Gastroesophageal sphincter (tissue), 4 donors: ENCODE results near the gene ZNF497. TPM values are rescaled to one million over a fixed set of nuclear protein-coding genes. Genes with fewer than 3 reads are reported as not detected.

ENCODE experiments used
- small RNA-seq, 4 donors: library from RNA; depleted of rRNA; stranded (forward); fragments of <200 nt; gene quantifications; one replicate each; pipeline ENCODE3, GENCODE V24; 2016
- total RNA-seq, 4 donors: library from RNA; depleted of rRNA; stranded (reverse); fragments of >200 nt; gene quantifications; one replicate each; pipeline ENCODE4 v1.1.0, GENCODE V29; 2016

The ZNF497 gene
- total RNA-seq, 4 donors from 2014 or later: 0.77 to 2.2 (median 1.6) TPM

Small RNA genes within 50 kb of the gene (small RNA-seq; reads per million reads assigned to genes)
- 0 reads per million in 4 donors for gene MIR4754
- 0 to 0.36 (median 0) reads per million in 4 donors for gene MIR6806
- gene RNA5SP473: 0 to 4.9 (median 0.43) reads per million in 4 donors

Other genes starting within 250 kb of the ZNF497 start
- gene ZNF329, start 212.0 kb downstream of the ZNF497 start, total RNA-seq: 10 to 100 TPM in 2 of 4 donors, 1 to 10 TPM in 2; 8.4 to 14.8 (median 11.7) TPM
- gene ZNF274, start 179.7 kb downstream of the ZNF497 start, total RNA-seq: 10 to 100 TPM; 17.0 to 23.5 (median 18.6) TPM
- gene ZNF544, start 133.8 kb downstream of the ZNF497 start, total RNA-seq: 10 to 100 TPM; 25.4 to 54.6 (median 34.6) TPM
- gene ZNF8, start 83.8 kb downstream of the ZNF497 start, total RNA-seq: 10 to 100 TPM in 2 of 4 donors, 1 to 10 TPM in 2; 5.6 to 11.6 (median 9.5) TPM
- gene ERVK3-1, start 57.4 kb downstream of the ZNF497 start, total RNA-seq: 10 to 100 TPM; 31.7 to 67.2 (median 41.5) TPM
- gene ZSCAN22, start 35.8 kb downstream of the ZNF497 start, total RNA-seq: 1 to 10 TPM; 2.4 to 4.8 (median 2.9) TPM
- 10 to 100 TPM in 1 of 4 donors, 1 to 10 TPM in 3; 2.3 to 20.7 (median 7.5) TPM for gene A1BG, start 9.3 kb downstream of the ZNF497 start, total RNA-seq
- 1 to 10 TPM in 3 of 4 donors, under 1 TPM in 1; 0.99 to 3.7 (median 2.4) TPM for gene ZNF837, start 18.3 kb upstream of the ZNF497 start, total RNA-seq
- 1,000 to 10,000 TPM in 3 of 4 donors, 100 to 1,000 TPM in 1; 841 to 2,040 (median 1,635) TPM for gene RPS5, start 24.5 kb upstream of the ZNF497 start, total RNA-seq
- gene RNF225, start 32.9 kb upstream of the ZNF497 start, total RNA-seq: 1 to 10 TPM in 1 of 4 donors, not detected in 3; 1.5 TPM
- 10 to 100 TPM; 10.9 to 17.6 (median 12.6) TPM for gene ZNF584, start 45.9 kb upstream of the ZNF497 start, total RNA-seq
- 1 to 10 TPM; 4.1 to 8.6 (median 6.2) TPM for gene ZNF132, start 77.4 kb upstream of the ZNF497 start, total RNA-seq
- gene ZNF324B, start 88.9 kb upstream of the ZNF497 start, total RNA-seq: 10 to 100 TPM in 1 of 4 donors, 1 to 10 TPM in 3; 4.3 to 12.8 (median 8.6) TPM
- gene ZNF324, start 104.3 kb upstream of the ZNF497 start, total RNA-seq: 10 to 100 TPM; 10.3 to 20.7 (median 18.1) TPM
- gene ZNF446, start 113.6 kb upstream of the ZNF497 start, total RNA-seq: 10 to 100 TPM; 11.2 to 25.4 (median 17.5) TPM
- 1 to 10 TPM; 2.6 to 7.4 (median 5.5) TPM for gene SLC27A5, start 149.2 kb upstream of the ZNF497 start, total RNA-seq
- gene ZBTB45, start 157.1 kb upstream of the ZNF497 start, total RNA-seq: 10 to 100 TPM in 3 of 4 donors, 1 to 10 TPM in 1; 9.8 to 14.0 (median 13.4) TPM
- gene TRIM28, start 181.3 kb upstream of the ZNF497 start, total RNA-seq: 100 to 1,000 TPM; 171 to 274 (median 196) TPM
- 100 to 1,000 TPM in 3 of 4 donors, 10 to 100 TPM in 1; 100.0 to 155 (median 126) TPM for gene CHMP2A, start 192.4 kb upstream of the ZNF497 start, total RNA-seq
- gene UBE2M, start 195.9 kb upstream of the ZNF497 start, total RNA-seq: 10 to 100 TPM; 28.1 to 43.6 (median 37.8) TPM
- 10 to 100 TPM; 13.4 to 43.7 (median 22.4) TPM for gene MZF1, start 210.6 kb upstream of the ZNF497 start, total RNA-seq